ENCODE results near the gene ESRRA. TPM values are rescaled to one million over a fixed set of nuclear protein-coding genes. Genes with fewer than 3 reads are reported as not detected.

Gene ESRRA
- total and polyA plus RNA-seq, 9 of the 15 experiments (the other 6 are each of a cell fraction or from before 2014, with no cell fraction given), result 0.27 to 89.7 (median 23.7) TPM

- peaks cover 36% of the 10 kb centered on the region for H3K36me3 ChIP-seq (ENCODE audit: control insufficient read depth, insufficient read depth, low read length)
- H2AFZ ChIP-seq (ENCODE audit: low read depth, low read length), result peak overlapping the region; percentile 86
- no peaks in the 10 kb centered on the region for H3K27me3 ChIP-seq (ENCODE audit: control insufficient read depth in 2 of 2, insufficient read depth in 2 of 2, low read length in 2 of 2)
- peak; percentile 84 for ATAC-seq
- intact Hi-C loops (cut with micrococcal nuclease) (loop anchor here (1.0 to 2.0 kb wide), 3 partner anchors 23 to 65 kb away; partner anchors contain the start of genes ESRRA and PPP1R14B), in situ Hi-C loops (cut with MboI) (no loop called here)
- CTCF ChIA-PET (ENCODE audit: low intra/inter-chr PET ratio), result interaction anchor here (2.6 kb wide), 1 partner anchor 66 kb away, joined by 11 read pairs; no protein-coding TSS in a partner anchor
- H3K4me1 ChIP-seq (replicated peaks in 1 of 2; ENCODE audit: control insufficient read depth in 2 of 2, insufficient read depth in 2 of 2, low read length in 2 of 2), result peaks cover 32 to 54% of the 10 kb centered on the region in 2 experiments
- TSS peak; percentile 94 for BruUV-seq (replicated peaks)
- H3K27ac ChIP-seq (ENCODE audit: extremely low read depth, low read depth, low read length), result peak overlapping the region; percentile 96
- no peaks in the 10 kb centered on the region for H3K9me3 ChIP-seq (replicated peaks; ENCODE audit: control insufficient read depth, insufficient read depth, low read depth, low read length)
- DNase-seq (ENCODE audit: extremely low read depth in 1 of 4, low spot score in 3 of 4), result peak; percentile 75 to 99 (median 83)
- H3K9me1 ChIP-seq (ENCODE audit: control insufficient read depth, insufficient read depth, low read length), result peaks cover 3% of the 10 kb centered on the region
- peak overlapping the region; percentile 92 for H3K4me2 ChIP-seq (ENCODE audit: insufficient read depth, low read length)
- H4K20me1 ChIP-seq (replicated peaks; ENCODE audit: control insufficient read depth, insufficient read depth, low read length), result no peaks in the 10 kb centered on the region
- WGBS (ENCODE audit: insufficient coverage, low coverage, missing lambda C conversion rate), result 0% methylated on average over 54 of the region's 58 CpGs
- peak; percentile 98 for FAIRE-seq
- peak overlapping the region; percentile 60 for H3K4me3 ChIP-seq
- POLR2A ChIA-PET, result interaction anchor here (0.5 to 5.7 kb wide), 19 partner anchors 11 to 1458 kb away, joined by 3 to 58 read pairs (median 4); partner anchors contain the start of genes BAD, CATSPERZ, ESRRA and FERMT3
- peak overlapping the region; percentile 89 to 99 for H3K9ac ChIP-seq (ENCODE audit: insufficient read depth in 1 of 2, low read depth in 2 of 2, low read length in 2 of 2)
- peaks cover 45% of the 10 kb centered on the region for H3K79me2 ChIP-seq (ENCODE audit: control insufficient read depth, insufficient read depth, low read length)
- peak; percentile 96 for TF ChIP-seq CEBPB (tag; IDR thresholded peaks at IDR 0.05)
- peak; percentile 59 for TF ChIP-seq CREB1 (IDR thresholded peaks at IDR 0.05)
- TF ChIP-seq CREB1 (CRISPR knock-in tag; IDR thresholded peaks at IDR 0.05), result peak; percentile 74; the same call in 1 of the 2 replicates
- no peak for TF ChIP-seq ZNF354B (CRISPR knock-in tag; IDR thresholded peaks at IDR 0.05)
- peak; percentile 47; the same call in 1 of the 2 replicates for TF ChIP-seq TCF7 (IDR thresholded peaks at IDR 0.05; ENCODE audit: borderline replicate concordance)
- peak; percentile 75 for TF ChIP-seq TBP (optimal IDR thresholded peaks at IDR 0.05; ENCODE audit: low read depth, low read length)
- 0 out of 2 replicates have a peak, but pooled peaks have one; percentile 37 for TF ChIP-seq ZNF232 (CRISPR knock-in tag; IDR thresholded peaks at IDR 0.05)
- TF ChIP-seq ZBTB1 (CRISPR knock-in tag; IDR thresholded peaks at IDR 0.05; ENCODE audit: borderline replicate concordance, low read depth), result no peak; the same call in 1 of the 2 replicates
- TF ChIP-seq, protein P1, sequence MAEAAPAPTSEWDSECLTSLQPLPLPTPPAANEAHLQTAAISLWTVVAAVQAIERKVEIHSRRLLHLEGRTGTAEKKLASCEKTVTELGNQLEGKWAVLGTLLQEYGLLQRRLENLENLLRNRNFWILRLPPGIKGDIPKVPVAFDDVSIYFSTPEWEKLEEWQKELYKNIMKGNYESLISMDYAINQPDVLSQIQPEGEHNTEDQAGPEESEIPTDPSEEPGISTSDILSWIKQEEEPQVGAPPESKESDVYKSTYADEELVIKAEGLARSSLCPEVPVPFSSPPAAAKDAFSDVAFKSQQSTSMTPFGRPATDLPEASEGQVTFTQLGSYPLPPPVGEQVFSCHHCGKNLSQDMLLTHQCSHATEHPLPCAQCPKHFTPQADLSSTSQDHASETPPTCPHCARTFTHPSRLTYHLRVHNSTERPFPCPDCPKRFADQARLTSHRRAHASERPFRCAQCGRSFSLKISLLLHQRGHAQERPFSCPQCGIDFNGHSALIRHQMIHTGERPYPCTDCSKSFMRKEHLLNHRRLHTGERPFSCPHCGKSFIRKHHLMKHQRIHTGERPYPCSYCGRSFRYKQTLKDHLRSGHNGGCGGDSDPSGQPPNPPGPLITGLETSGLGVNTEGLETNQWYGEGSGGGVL (CRISPR knock-in tag; IDR thresholded peaks at IDR 0.05), result no peak
- TF ChIP-seq, protein P2, sequence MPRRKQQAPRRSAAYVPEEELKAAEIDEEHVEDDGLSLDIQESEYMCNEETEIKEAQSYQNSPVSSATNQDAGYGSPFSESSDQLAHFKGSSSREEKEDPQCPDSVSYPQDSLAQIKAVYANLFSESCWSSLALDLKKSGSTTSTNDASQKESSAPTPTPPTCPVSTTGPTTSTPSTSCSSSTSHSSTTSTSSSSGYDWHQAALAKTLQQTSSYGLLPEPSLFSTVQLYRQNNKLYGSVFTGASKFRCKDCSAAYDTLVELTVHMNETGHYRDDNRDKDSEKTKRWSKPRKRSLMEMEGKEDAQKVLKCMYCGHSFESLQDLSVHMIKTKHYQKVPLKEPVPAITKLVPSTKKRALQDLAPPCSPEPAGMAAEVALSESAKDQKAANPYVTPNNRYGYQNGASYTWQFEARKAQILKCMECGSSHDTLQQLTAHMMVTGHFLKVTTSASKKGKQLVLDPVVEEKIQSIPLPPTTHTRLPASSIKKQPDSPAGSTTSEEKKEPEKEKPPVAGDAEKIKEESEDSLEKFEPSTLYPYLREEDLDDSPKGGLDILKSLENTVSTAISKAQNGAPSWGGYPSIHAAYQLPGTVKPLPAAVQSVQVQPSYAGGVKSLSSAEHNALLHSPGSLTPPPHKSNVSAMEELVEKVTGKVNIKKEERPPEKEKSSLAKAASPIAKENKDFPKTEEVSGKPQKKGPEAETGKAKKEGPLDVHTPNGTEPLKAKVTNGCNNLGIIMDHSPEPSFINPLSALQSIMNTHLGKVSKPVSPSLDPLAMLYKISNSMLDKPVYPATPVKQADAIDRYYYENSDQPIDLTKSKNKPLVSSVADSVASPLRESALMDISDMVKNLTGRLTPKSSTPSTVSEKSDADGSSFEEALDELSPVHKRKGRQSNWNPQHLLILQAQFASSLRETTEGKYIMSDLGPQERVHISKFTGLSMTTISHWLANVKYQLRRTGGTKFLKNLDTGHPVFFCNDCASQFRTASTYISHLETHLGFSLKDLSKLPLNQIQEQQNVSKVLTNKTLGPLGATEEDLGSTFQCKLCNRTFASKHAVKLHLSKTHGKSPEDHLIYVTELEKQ (CRISPR knock-in tag; IDR thresholded peaks at IDR 0.05), result no peak
- TF ChIP-seq NR2F6 (CRISPR knock-in tag; IDR thresholded peaks at IDR 0.05), result peak; percentile 69; the same call in 1 of the 2 replicates
- TF ChIP-seq HOXB6 (CRISPR knock-in tag; IDR thresholded peaks at IDR 0.05; ENCODE audit: borderline replicate concordance), result no peak
- peak; percentile 100 for TF ChIP-seq ELF2 (CRISPR knock-in tag; IDR thresholded peaks at IDR 0.05)
- peak; percentile 88 for TF ChIP-seq PREB (CRISPR knock-in tag; IDR thresholded peaks at IDR 0.05)
- peak; percentile 60; the same call in 1 of the 2 replicates for TF ChIP-seq ZFP30 (CRISPR knock-in tag; IDR thresholded peaks at IDR 0.05; ENCODE audit: borderline replicate concordance)
These were observed 35.6 kb upstream of the ESRRA start for GRCh38 chr11:64269540-64270220.
